HepG2 (cell line): Measurements from ENCODE around the gene NUPR2. TPM values are rescaled to one million over a fixed set of nuclear protein-coding genes. Genes with fewer than 3 reads are reported as not detected.

Experiments
- ARHGAP35 ChIP-seq: sonication (generic); formaldehyde crosslinking; IDR thresholded peaks from 2 replicates; pipeline ENCODE4 v1.9.0; 2022; ENCODE audit warnings: mild to moderate bottlenecking, inconsistent platforms, moderate library complexity, missing genetic modification reagents, borderline replicate concordance
- ARID3A ChIP-seq: IDR thresholded peaks from 2 replicates; pipeline ENCODE4 v1.6.1; 2012; ENCODE audit warnings: low read depth, low read length, improper control_type of control experiment
- ATRX ChIP-seq: sonication (generic); formaldehyde crosslinking; IDR thresholded peaks from 2 replicates; pipeline ENCODE4 v1.4.0; 2020; ENCODE audit warnings: missing genetic modification reagents, borderline replicate concordance
- CBX2 ChIP-seq, 2 experiments: fragments of 200-600 bp in 1 of 2; sonication (generic); formaldehyde crosslinking in 1 of 2; IDR thresholded peaks; 2 replicates each; pipeline versions ENCODE4 v1.7.0 to v1.8.1; 2018 to 2022; ENCODE audit warnings: low read depth in 2 of 2, low read length in 1 of 2, mild to moderate bottlenecking in 1 of 2, missing genetic modification reagents in 1 of 2
- CBX5 ChIP-seq: sonication (generic); formaldehyde crosslinking; IDR thresholded peaks from 2 replicates; pipeline ENCODE4 v1.4.0; 2020; ENCODE audit warnings: missing genetic modification reagents, borderline replicate concordance
- DRAP1 ChIP-seq: IDR thresholded peaks from 2 replicates; pipeline ENCODE4 v1.6.1; 2016; ENCODE audit warnings: missing genetic modification reagents, missing compliant biosample characterization
- ELF4 ChIP-seq: sonication (generic); formaldehyde crosslinking; IDR thresholded peaks from 2 replicates; pipeline ENCODE4 v1.5.0; 2020; ENCODE audit warnings: missing genetic modification reagents, mild to moderate bottlenecking, moderate library complexity, borderline replicate concordance
- FOXM1 ChIP-seq: sonication (generic); formaldehyde crosslinking; IDR thresholded peaks from 2 replicates; pipeline ENCODE4 v1.5.0; 2020; ENCODE audit warnings: missing genetic modification reagents
- GZF1 ChIP-seq: sonication (generic); formaldehyde crosslinking; IDR thresholded peaks from 2 replicates; pipeline ENCODE4 v1.5.1; 2020; ENCODE audit warnings: mild to moderate bottlenecking, missing genetic modification reagents
- HOMEZ ChIP-seq: IDR thresholded peaks from 2 replicates; pipeline ENCODE4 v1.6.1; 2016; ENCODE audit warnings: low read depth
- IKZF4 ChIP-seq: sonication (generic); formaldehyde crosslinking; IDR thresholded peaks from 2 replicates; pipeline ENCODE4 v1.5.1; 2020; ENCODE audit warnings: borderline replicate concordance, mild to moderate bottlenecking, low read depth, missing genetic modification reagents; ENCODE audit errors: not compliant biosample characterization
- MYNN ChIP-seq: sonication (generic); formaldehyde crosslinking; IDR thresholded peaks from 2 replicates; pipeline ENCODE4 v1.4.0; 2020; ENCODE audit warnings: mild to moderate bottlenecking, low read depth, missing genetic modification reagents
- NFATC3 ChIP-seq: sonication (generic); formaldehyde crosslinking; IDR thresholded peaks from 2 replicates; pipeline ENCODE4 v1.5.1; 2020; ENCODE audit warnings: mild to moderate bottlenecking, missing genetic modification reagents
- SMAD3 ChIP-seq: sonication (generic); formaldehyde crosslinking; IDR thresholded peaks from 2 replicates; pipeline ENCODE4 v1.4.0; 2020; ENCODE audit warnings: missing genetic modification reagents
- SNAPC2 ChIP-seq: sonication (generic); formaldehyde crosslinking; IDR thresholded peaks from 2 replicates; pipeline ENCODE4 v1.8.1; 2022; ENCODE audit warnings: mild to moderate bottlenecking, missing genetic modification reagents
- SP4 ChIP-seq: sonication (generic); formaldehyde crosslinking; IDR thresholded peaks from 2 replicates; pipeline ENCODE4 v1.8.1; 2023; ENCODE audit warnings: mild to moderate bottlenecking, missing genetic modification reagents
- TOPORS ChIP-seq: sonication (generic); formaldehyde crosslinking; IDR thresholded peaks from 2 replicates; pipeline ENCODE4 v1.8.0; 2023; ENCODE audit warnings: mild to moderate bottlenecking, missing genetic modification reagents
- ZBTB2 ChIP-seq: sonication (generic); formaldehyde crosslinking; IDR thresholded peaks from 2 replicates; pipeline ENCODE4 v1.8.0; 2022; ENCODE audit warnings: low read depth, missing genetic modification reagents
- ZFP41 ChIP-seq: sonication (generic); formaldehyde crosslinking; IDR thresholded peaks from 2 replicates; pipeline ENCODE4 v1.4.0; 2020; ENCODE audit warnings: mild to moderate bottlenecking, missing genetic modification reagents, borderline replicate concordance
- ZNF737 ChIP-seq: sonication (generic); formaldehyde crosslinking; IDR thresholded peaks from 2 replicates; pipeline ENCODE4 v1.5.0; 2020; ENCODE audit warnings: missing genetic modification reagents, mild to moderate bottlenecking, borderline replicate concordance
- ZNF781 ChIP-seq: sonication (generic); formaldehyde crosslinking; IDR thresholded peaks from 2 replicates; pipeline ENCODE4 v1.5.1; 2020; ENCODE audit warnings: borderline replicate concordance, mild to moderate bottlenecking, missing genetic modification reagents; ENCODE audit errors: not compliant biosample characterization
- ZNF800 ChIP-seq: sonication (generic); formaldehyde crosslinking; IDR thresholded peaks from 2 replicates; pipeline ENCODE4 v1.4.0; 2020; ENCODE audit warnings: missing genetic modification reagents
- polyA plus RNA-seq, 8 experiments: library from polyadenylated mRNA; depleted of rRNA in 3 of 8; stranded (reverse) in 7 of 8; unstranded in 1 of 8; fragments of >200 nt; fragmentation: Illumina TruSeq in 4 of 8; extraction: Trizol in 4 of 8; gene quantifications; 2 replicates each; pipeline versions ENCODE4 v1.2.1 to v1.2.3, GENCODE V29; 2011 to 2016; ENCODE audit warnings: low read depth in 4 of 8, missing spikeins in 1 of 8, mixed read lengths in 1 of 8; ENCODE audit not compliant: insufficient read depth in 1 of 8
- total RNA-seq, 5 experiments: library from RNA; depleted of rRNA; stranded (reverse); fragments of >200 nt; fragmentation: Illumina TruSeq; extraction: Trizol; gene quantifications; 2 replicates each; pipeline ENCODE4 v1.2.3, GENCODE V29; 2016; ENCODE audit warnings: low read depth in 1 of 5

The NUPR2 gene
- total and polyA plus RNA-seq, 2 of the 13 experiments (the other 11 are each of a cell fraction or from before 2014, with no cell fraction given): not detected

- TF ChIP-seq ARID3A (no peak), HOMEZ (CRISPR knock-in tag) (no peak), MYNN (CRISPR knock-in tag) (no peak), ZFP41 (CRISPR knock-in tag) (no peak), ZNF737 (no peak), GZF1 (CRISPR knock-in tag) (no peak), TOPORS (CRISPR knock-in tag) (no peak), SNAPC2 (CRISPR knock-in tag) (no peak), IKZF4 (CRISPR knock-in tag) (no peak), ZNF800 (CRISPR knock-in tag) (no peak), ZNF781 (peak; percentile 73), ARHGAP35 (CRISPR knock-in tag) (no peak), SMAD3 (CRISPR knock-in tag) (0 out of 2 replicates have a peak, but pooled peaks have one; percentile 55), FOXM1 (no peak), SP4 (CRISPR knock-in tag) (no peak), CBX5 (CRISPR knock-in tag) (no peak), DRAP1 (CRISPR knock-in tag) (no peak), ZBTB2 (CRISPR knock-in tag) (no peak), ATRX (CRISPR knock-in tag) (no peak), CBX2 (IDR thresholded peaks at IDR 0.05; ENCODE audit: low read depth, low read length) (no peak), CBX2 (CRISPR knock-in tag; IDR thresholded peaks at IDR 0.05; ENCODE audit: low read depth) (no peak), NFATC3 (CRISPR knock-in tag) (no peak), ELF4 (CRISPR knock-in tag) (no peak)
Observed at GRCh38 chr7:56074371-56074791, 41.8 kb downstream of the NUPR2 start (continued).
